GM23338 (cell line): ENCODE results near the gene HMGXB3. TPM values are rescaled to one million over a fixed set of nuclear protein-coding genes. Genes with fewer than 3 reads are reported as not detected.

ENCODE experiments used
- ATAC-seq: fragments of 200-7000 bp; cut with Tn5 transposase; 3 replicates; pipeline ENCODE4 v1.9.1; 2020
- DNase-seq: peaks from one replicate; pipeline ENCODE4 v3.0.0-alpha.2; 2015; ENCODE audit warnings: low spot score
- H2AFZ ChIP-seq: fragments of 200-600 bp; sonication (generic); 2 replicates; pipeline ENCODE4 v1.8.0; 2016; ENCODE audit warnings: antibody characterized with exemption, mild to moderate bottlenecking, moderate library complexity
- H3F3A ChIP-seq: fragments of 200-600 bp; sonication (generic); replicated peaks from 2 replicates; pipeline ENCODE4 v1.8.0; 2017; ENCODE audit warnings: antibody characterized with exemption, mixed run types, low read depth
- H3K27ac ChIP-seq: fragments of 200-600 bp; sonication (generic); 2 replicates; pipeline ENCODE4 v1.6.1; 2016; ENCODE audit warnings: low read depth
- H3K27me3 ChIP-seq: fragments of 200-600 bp; sonication (generic); 2 replicates; pipeline ENCODE4 v1.8.0; 2016; ENCODE audit warnings: mild to moderate bottlenecking, mixed run types, moderate library complexity; ENCODE audit not compliant: insufficient read depth
- H3K36me3 ChIP-seq: fragments of 200-600 bp; sonication (generic); 2 replicates; pipeline ENCODE4 v1.8.0; 2016; ENCODE audit warnings: mild to moderate bottlenecking; ENCODE audit not compliant: insufficient read depth
- H3K4me1 ChIP-seq: fragments of 200-600 bp; sonication (generic); 2 replicates; pipeline ENCODE4 v1.8.0; 2016; ENCODE audit warnings: mild to moderate bottlenecking, moderate library complexity; ENCODE audit not compliant: insufficient read depth
- H3K4me2 ChIP-seq: fragments of 200-600 bp; sonication (generic); 2 replicates; pipeline ENCODE4 v1.7.1; 2017; ENCODE audit warnings: mixed run types
- H3K4me3 ChIP-seq: fragments of 200-600 bp; sonication (generic); 2 replicates; pipeline ENCODE4 v1.6.1; 2016; ENCODE audit warnings: mixed run types
- H3K79me2 ChIP-seq: fragments of 200-600 bp; sonication (generic); replicated peaks from 2 replicates; pipeline ENCODE4 v1.8.0; 2017; ENCODE audit warnings: mild to moderate bottlenecking; ENCODE audit not compliant: insufficient read depth
- H3K9me2 ChIP-seq: fragments of 200-600 bp; sonication (generic); 2 replicates; pipeline ENCODE4 v1.8.0; 2017; ENCODE audit not compliant: insufficient read depth
- H4K20me1 ChIP-seq: fragments of 200-600 bp; sonication (generic); replicated peaks from 2 replicates; pipeline ENCODE4 v1.8.0; 2017; ENCODE audit warnings: mild to moderate bottlenecking; ENCODE audit not compliant: insufficient read depth
- H3K27ac Mint-ChIP-seq: 2 replicates; pipeline ENCODE4 v1.8.0; 2020; ENCODE audit warnings: inconsistent platforms, mild to moderate bottlenecking, moderate library complexity, mixed read lengths
- H3K27me3 Mint-ChIP-seq: 3 replicates; pipeline ENCODE4 v1.8.0; 2022; ENCODE audit warnings: low read depth, mild to moderate bottlenecking, moderate library complexity, mixed read lengths, inconsistent platforms; ENCODE audit not compliant: insufficient read depth, poor library complexity
- H3K36me3 Mint-ChIP-seq: 3 replicates; pipeline ENCODE4 v1.8.0; 2021; ENCODE audit warnings: low read depth, mild to moderate bottlenecking, inconsistent platforms, moderate library complexity, mixed read lengths
- H3K4me1 Mint-ChIP-seq: 3 replicates; pipeline ENCODE4 v1.8.0; 2020; ENCODE audit warnings: mild to moderate bottlenecking, inconsistent platforms, mixed read lengths
- H3K4me3 Mint-ChIP-seq: 3 replicates; pipeline ENCODE4 v1.8.0; 2021; ENCODE audit warnings: moderate library complexity, mild to moderate bottlenecking, inconsistent platforms, mixed read lengths
- H3K9me3 Mint-ChIP-seq: 3 replicates; pipeline ENCODE4 v1.8.0; 2020; ENCODE audit warnings: moderate library complexity, mild to moderate bottlenecking, inconsistent platforms, mixed read lengths
- CREB1 ChIP-seq: fragments of 250-450 bp; sonication (Bioruptor Pico); IDR thresholded peaks from 2 replicates; pipeline ENCODE4 v1.5.0; 2020; ENCODE audit warnings: low read depth, mild to moderate bottlenecking, moderate library complexity
- CTCF ChIP-seq, 2 experiments: fragments of 200-600 bp in 1 of 2; sonication (generic) in 1 of 2; conservative IDR thresholded peaks; 2 replicates each; pipeline versions ENCODE4 v1.5.1 to v1.6.1; 2016 to 2017; ENCODE audit warnings: antibody characterized with exemption in 2 of 2, low read depth in 2 of 2, mild to moderate bottlenecking in 2 of 2, moderate library complexity in 1 of 2
- EZH2 ChIP-seq: fragments of 200-600 bp; sonication (generic); IDR thresholded peaks from one replicate; pipeline ENCODE4 v1.8.0; 2017; ENCODE audit warnings: antibody characterized with exemption, mild to moderate bottlenecking, low read depth; ENCODE audit not compliant: unreplicated experiment
- EZH2phosphoT487 ChIP-seq: fragments of 200-600 bp; sonication (generic); IDR thresholded peaks from one replicate; pipeline ENCODE4 v1.8.1; 2018; ENCODE audit warnings: antibody characterized with exemption; ENCODE audit not compliant: unreplicated experiment
- JUNB ChIP-seq: IDR thresholded peaks from one replicate; pipeline ENCODE4 v1.6.1; 2016; ENCODE audit warnings: antibody characterized with exemption; ENCODE audit not compliant: unreplicated experiment
- NANOG ChIP-seq: IDR thresholded peaks from 2 replicates; pipeline ENCODE4 v1.6.1; 2016; ENCODE audit warnings: antibody characterized with exemption, borderline replicate concordance
- POLR2AphosphoS5 ChIP-seq: IDR thresholded peaks from 2 replicates; pipeline ENCODE4 v1.6.1; 2016; ENCODE audit warnings: antibody characterized with exemption, low read depth
- ZNF331 ChIP-seq: fragments of 250-450 bp; sonication (Bioruptor Pico); IDR thresholded peaks from 2 replicates; pipeline ENCODE4 v1.5.0; 2020; ENCODE audit warnings: low read depth, mild to moderate bottlenecking, moderate library complexity
- polyA plus RNA-seq: library from polyadenylated mRNA; unstranded; fragments of >200 nt; fragmentation: Nextera tagmentation; extraction: Ambion mirVana; gene quantifications from 2 replicates; pipeline ENCODE4 v1.2.1, GENCODE V29; 2016
- total RNA-seq: library from RNA; depleted of rRNA; stranded (reverse); fragments of >200 nt; shearing (Covaris generic); gene quantifications from 2 replicates; pipeline ENCODE4 v1.2.3, GENCODE V29; 2014
- TF ChIP-seq, protein P1 (sequence below): IDR thresholded peaks from one replicate; pipeline ENCODE4 v1.6.1; 2018; ENCODE audit warnings: antibody characterized with exemption; ENCODE audit not compliant: unreplicated experiment
- TF ChIP-seq, protein P2 (sequence below): IDR thresholded peaks from 2 replicates; pipeline ENCODE4 v1.6.1; 2016; ENCODE audit warnings: antibody characterized with exemption

HMGXB3 gene
- total and polyA plus RNA-seq, 2 experiments from 2014 or later, result 9.4 to 37.9 TPM

DNA sequence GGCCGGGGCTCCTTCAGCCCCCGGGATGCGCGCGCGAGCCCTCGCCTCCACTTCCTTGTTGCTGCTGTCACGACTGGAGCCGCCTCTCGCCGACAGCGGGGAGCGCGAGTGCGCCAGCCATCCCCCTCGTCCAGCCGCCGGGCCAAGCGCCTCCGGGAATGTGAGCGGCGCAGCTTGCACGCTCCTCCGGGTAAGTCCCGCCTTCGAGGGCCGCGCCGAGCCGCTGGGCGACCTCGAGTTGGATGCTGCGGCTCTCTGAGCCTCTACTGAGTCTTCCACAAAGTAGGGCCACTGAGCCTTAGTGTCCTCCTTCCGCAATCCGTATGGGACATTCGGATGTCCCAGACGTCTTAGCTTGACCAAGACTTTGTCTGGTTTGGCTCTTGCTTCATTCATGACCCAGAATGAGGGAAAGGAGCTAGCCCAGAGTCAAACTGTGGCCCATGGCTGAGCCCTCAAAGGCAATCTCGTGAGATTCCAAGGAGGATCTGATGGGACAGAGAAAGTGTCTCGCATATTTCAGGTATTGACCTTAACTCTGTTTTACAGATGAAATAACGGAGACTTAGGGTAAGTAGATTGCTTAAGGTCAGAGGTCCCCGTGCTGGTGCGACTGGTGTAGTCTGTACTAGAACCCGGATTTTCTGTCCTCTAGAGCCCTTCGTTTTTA, 586 bp downstream of the HMGXB3 start:
- no peaks in the 10 kb centered on the region for H3K9me3 Mint-ChIP-seq
- H2AFZ ChIP-seq, result peak overlapping the region; percentile 84; the same call in 1 of the 2 replicates
- no peak for TF ChIP-seq CTCF (conservative IDR thresholded peaks at IDR 0.05; ENCODE audit: low read depth in 2 of 2)
- no peak for TF ChIP-seq EZH2phosphoT487
- no peak for TF ChIP-seq EZH2
- TF ChIP-seq, protein P1, sequence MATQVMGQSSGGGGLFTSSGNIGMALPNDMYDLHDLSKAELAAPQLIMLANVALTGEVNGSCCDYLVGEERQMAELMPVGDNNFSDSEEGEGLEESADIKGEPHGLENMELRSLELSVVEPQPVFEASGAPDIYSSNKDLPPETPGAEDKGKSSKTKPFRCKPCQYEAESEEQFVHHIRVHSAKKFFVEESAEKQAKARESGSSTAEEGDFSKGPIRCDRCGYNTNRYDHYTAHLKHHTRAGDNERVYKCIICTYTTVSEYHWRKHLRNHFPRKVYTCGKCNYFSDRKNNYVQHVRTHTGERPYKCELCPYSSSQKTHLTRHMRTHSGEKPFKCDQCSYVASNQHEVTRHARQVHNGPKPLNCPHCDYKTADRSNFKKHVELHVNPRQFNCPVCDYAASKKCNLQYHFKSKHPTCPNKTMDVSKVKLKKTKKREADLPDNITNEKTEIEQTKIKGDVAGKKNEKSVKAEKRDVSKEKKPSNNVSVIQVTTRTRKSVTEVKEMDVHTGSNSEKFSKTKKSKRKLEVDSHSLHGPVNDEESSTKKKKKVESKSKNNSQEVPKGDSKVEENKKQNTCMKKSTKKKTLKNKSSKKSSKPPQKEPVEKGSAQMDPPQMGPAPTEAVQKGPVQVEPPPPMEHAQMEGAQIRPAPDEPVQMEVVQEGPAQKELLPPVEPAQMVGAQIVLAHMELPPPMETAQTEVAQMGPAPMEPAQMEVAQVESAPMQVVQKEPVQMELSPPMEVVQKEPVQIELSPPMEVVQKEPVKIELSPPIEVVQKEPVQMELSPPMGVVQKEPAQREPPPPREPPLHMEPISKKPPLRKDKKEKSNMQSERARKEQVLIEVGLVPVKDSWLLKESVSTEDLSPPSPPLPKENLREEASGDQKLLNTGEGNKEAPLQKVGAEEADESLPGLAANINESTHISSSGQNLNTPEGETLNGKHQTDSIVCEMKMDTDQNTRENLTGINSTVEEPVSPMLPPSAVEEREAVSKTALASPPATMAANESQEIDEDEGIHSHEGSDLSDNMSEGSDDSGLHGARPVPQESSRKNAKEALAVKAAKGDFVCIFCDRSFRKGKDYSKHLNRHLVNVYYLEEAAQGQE, result no peak
- TF ChIP-seq CREB1 (CRISPR knock-in tag), result no peak
- TF ChIP-seq JUNB, result no peak
- TF ChIP-seq NANOG, result no peak
- TF ChIP-seq, protein P2, sequence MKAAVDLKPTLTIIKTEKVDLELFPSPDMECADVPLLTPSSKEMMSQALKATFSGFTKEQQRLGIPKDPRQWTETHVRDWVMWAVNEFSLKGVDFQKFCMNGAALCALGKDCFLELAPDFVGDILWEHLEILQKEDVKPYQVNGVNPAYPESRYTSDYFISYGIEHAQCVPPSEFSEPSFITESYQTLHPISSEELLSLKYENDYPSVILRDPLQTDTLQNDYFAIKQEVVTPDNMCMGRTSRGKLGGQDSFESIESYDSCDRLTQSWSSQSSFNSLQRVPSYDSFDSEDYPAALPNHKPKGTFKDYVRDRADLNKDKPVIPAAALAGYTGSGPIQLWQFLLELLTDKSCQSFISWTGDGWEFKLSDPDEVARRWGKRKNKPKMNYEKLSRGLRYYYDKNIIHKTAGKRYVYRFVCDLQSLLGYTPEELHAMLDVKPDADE, result no peak
- no peak for TF ChIP-seq ZNF331 (CRISPR knock-in tag)
- TF ChIP-seq POLR2AphosphoS5, result no peak
- H3K36me3 ChIP-seq, result peaks cover 8% of the 10 kb centered on the region; the same call in 1 of the 2 replicates
- H3K4me3 ChIP-seq, result peak overlapping the region; percentile 96
- H3K4me3 Mint-ChIP-seq, result peak overlapping the region; percentile 91
- ATAC-seq (peak; percentile 43), DNase-seq (peak; percentile 71)
- no peak overlapping the region; the same call in 1 of the 2 replicates for H3K27ac Mint-ChIP-seq
- H3F3A ChIP-seq, result peaks cover 12% of the 10 kb centered on the region; the same call in 1 of the 2 replicates
- peaks cover 50% of the 10 kb centered on the region for H3K79me2 ChIP-seq
- H4K20me1 ChIP-seq, result peaks cover 24% of the 10 kb centered on the region
- H3K27me3 Mint-ChIP-seq, result peaks cover 5% of the 10 kb centered on the region
- peak overlapping the region; percentile 83 for H3K27ac ChIP-seq
- no peaks in the 10 kb centered on the region for H3K27me3 ChIP-seq
- peaks cover 20% of the 10 kb centered on the region for H3K4me1 Mint-ChIP-seq
- H3K4me2 ChIP-seq, result peak overlapping the region; percentile 86
- H3K4me1 ChIP-seq, result peaks cover 6% of the 10 kb centered on the region; the same call in 1 of the 2 replicates
- H3K9me2 ChIP-seq, result no peaks in the 10 kb centered on the region
- peaks cover 10% of the 10 kb centered on the region for H3K36me3 Mint-ChIP-seq
